K562 (cell line): ENCODE results near the gene SYF2. TPM values are rescaled to one million over a fixed set of nuclear protein-coding genes. Genes with fewer than 3 reads are reported as not detected.

Experiments
- ARID3A ChIP-seq: IDR thresholded peaks from 2 replicates; pipeline ENCODE4 v1.6.1; 2012; ENCODE audit warnings: low read depth, low read length, improper control_type of control experiment, borderline replicate concordance
- ATF7 ChIP-seq: fragments of 450-650 bp; IDR thresholded peaks from 2 replicates; pipeline ENCODE4 v1.7.1; 2014; ENCODE audit warnings: mild to moderate bottlenecking, moderate library complexity
- BCL6 ChIP-seq: fragments of 250-450 bp; sonication (Bioruptor Pico); IDR thresholded peaks from 2 replicates; pipeline ENCODE4 v1.4.0; 2020
- BHLHE40 ChIP-seq: IDR thresholded peaks from 2 replicates; pipeline ENCODE4 v1.6.1; 2011; ENCODE audit warnings: low read length, improper control_type of control experiment
- CTCFL ChIP-seq: IDR thresholded peaks from 2 replicates; pipeline ENCODE4 v1.6.1; 2011; ENCODE audit warnings: borderline replicate concordance, low read depth, mild to moderate bottlenecking, moderate library complexity, low read length; ENCODE audit not compliant: insufficient read depth, poor library complexity, severe bottlenecking
- E2F5 ChIP-seq: sonication (generic); formaldehyde crosslinking; IDR thresholded peaks from 2 replicates; pipeline ENCODE4 v1.8.0; 2022; ENCODE audit warnings: mild to moderate bottlenecking, missing genetic modification reagents
- ERF ChIP-seq: fragments of 450-650 bp; formaldehyde crosslinking; IDR thresholded peaks from 2 replicates; pipeline ENCODE4 v1.4.0; 2020; ENCODE audit warnings: mild to moderate bottlenecking, mixed read lengths
- ETV6 ChIP-seq, 3 experiments: fragments of 150-350 bp in 1 of 3; sonication (generic) in 1 of 3; formaldehyde crosslinking in 1 of 3; IDR thresholded peaks; 2 replicates each; pipeline versions ENCODE4 v1.6.1 to v1.8.0; 2014 to 2022; ENCODE audit warnings: borderline replicate concordance in 2 of 3, low read depth in 2 of 3, antibody characterized with exemption in 1 of 3, low read length in 1 of 3, mild to moderate bottlenecking in 1 of 3, missing genetic modification reagents in 1 of 3
- GTF2F1 ChIP-seq: IDR thresholded peaks from 2 replicates; pipeline ENCODE4 v1.6.1; 2011; ENCODE audit warnings: low read depth, low read length, improper control_type of control experiment
- HNRNPH1 ChIP-seq: fragments of 200-400 bp; formaldehyde crosslinking; optimal IDR thresholded peaks from 2 replicates; pipeline ENCODE3; 2017; ENCODE audit warnings: low read depth, mild to moderate bottlenecking, low read length, moderate library complexity
- NFE2 ChIP-seq: IDR thresholded peaks from 2 replicates; pipeline ENCODE4 v1.6.1; 2014; ENCODE audit warnings: antibody characterized with exemption, low read depth
- NFE2L1 ChIP-seq: fragments of 450-650 bp; IDR thresholded peaks from 2 replicates; pipeline ENCODE4 v1.6.1; 2016; ENCODE audit warnings: missing genetic modification characterization, low read depth, mild to moderate bottlenecking, missing compliant biosample characterization, moderate library complexity, borderline replicate concordance
- RBM22 ChIP-seq: fragments of 200-400 bp; formaldehyde crosslinking; IDR thresholded peaks from 2 replicates; pipeline ENCODE4 v1.6.1; 2018; ENCODE audit warnings: low read length, low read depth; ENCODE audit not compliant: poor library complexity, severe bottlenecking
- SLC30A9 ChIP-seq: fragments of 250-450 bp; sonication (Bioruptor Pico); IDR thresholded peaks from 2 replicates; pipeline ENCODE4 v1.8.0; 2022; ENCODE audit warnings: mild to moderate bottlenecking, moderate library complexity
- ZKSCAN8 ChIP-seq: fragments of 200-800 bp; sonication (Bioruptor generic); IDR thresholded peaks from 2 replicates; pipeline ENCODE4 v1.6.1; 2016; ENCODE audit warnings: missing genetic modification characterization, missing compliant biosample characterization
- ZNF263 ChIP-seq: sonication (generic); formaldehyde crosslinking; IDR thresholded peaks from 2 replicates; pipeline ENCODE4 v1.8.0; 2022; ENCODE audit warnings: mild to moderate bottlenecking, missing genetic modification reagents, borderline replicate concordance
- ZNF280B ChIP-seq: fragments of 250-450 bp; sonication (Bioruptor Pico); IDR thresholded peaks from 2 replicates; pipeline ENCODE4 v1.5.1; 2021; ENCODE audit warnings: mild to moderate bottlenecking
- ZNF3 ChIP-seq: fragments of 250-450 bp; sonication (Bioruptor Pico); IDR thresholded peaks from 2 replicates; pipeline ENCODE4 v1.5.0; 2021; ENCODE audit warnings: mild to moderate bottlenecking, moderate library complexity
- ZNF384 ChIP-seq: IDR thresholded peaks from 2 replicates; pipeline ENCODE4 v1.6.1; 2012; ENCODE audit warnings: low read depth, low read length, improper control_type of control experiment
- polyA plus RNA-seq, 8 experiments: library from polyadenylated mRNA; depleted of rRNA in 4 of 8; stranded (reverse) in 5 of 8; unstranded in 3 of 8; fragments of >200 nt; fragmentation: Nextera tagmentation in 2 of 8; fragmentation: Illumina TruSeq in 1 of 8; extraction: Ambion mirVana in 2 of 8; extraction: Trizol in 1 of 8; gene quantifications; 2 replicates each; pipeline versions ENCODE4 v1.2.1 to v1.2.3, GENCODE V29; 2011 to 2014; ENCODE audit warnings: inconsistent platforms in 1 of 8, missing spikeins in 1 of 8
- total RNA-seq, 7 experiments: library from RNA; depleted of rRNA in 6 of 7; stranded (reverse); fragments of >200 nt in 6 of 7; fragmentation: Illumina TruSeq in 2 of 7; extraction: Trizol in 2 of 7; gene quantifications; 2 replicates each; pipeline versions ENCODE4 v1.2.1 to v1.2.3, GENCODE V29; 2011 to 2021; ENCODE audit warnings: low replicate concordance in 1 of 7

SYF2 gene
- total and polyA plus RNA-seq, 9 of the 15 experiments (the other 6 are each of a cell fraction or from before 2014, with no cell fraction given): 20.9 to 69.0 (median 43.2) TPM

- TF ChIP-seq ERF (CRISPR knock-in tag): peak; percentile 31; the same call in 1 of the 2 replicates
- peak; percentile 60; the same call in 1 of the 2 replicates for TF ChIP-seq E2F5 (CRISPR knock-in tag)
- no peak for TF ChIP-seq ZNF3 (CRISPR knock-in tag)
- no peak for TF ChIP-seq SLC30A9 (CRISPR knock-in tag)
- TF ChIP-seq ETV6 (IDR thresholded peaks at IDR 0.05; ENCODE audit: borderline replicate concordance in 1 of 2, low read depth in 2 of 2, low read length in 1 of 2): no peak; a peak in 1 of 4 replicates
- no peak for TF ChIP-seq ETV6 (CRISPR knock-in tag; IDR thresholded peaks at IDR 0.05; ENCODE audit: borderline replicate concordance)
- 0 out of 2 replicates have a peak, but pooled peaks have one; percentile 25 for TF ChIP-seq ZNF263
- TF ChIP-seq ZNF280B: no peak
- peak; percentile 85 for TF ChIP-seq ATF7
- no peak for TF ChIP-seq NFE2L1
- no peak for TF ChIP-seq ZNF384
- peak; percentile 70 for TF ChIP-seq RBM22
- peak; percentile 89 for TF ChIP-seq BHLHE40
- TF ChIP-seq CTCFL: no peak
- no peak for TF ChIP-seq ZKSCAN8 (CRISPR knock-in tag)
- TF ChIP-seq GTF2F1: peak; percentile 81; the same call in 1 of the 2 replicates
- 0 out of 2 replicates have a peak, but pooled peaks have one; percentile 46 for TF ChIP-seq BCL6 (CRISPR knock-in tag)
- no peak for TF ChIP-seq ARID3A
- no peak; the same call in none of the 2 replicates for TF ChIP-seq NFE2
- TF ChIP-seq HNRNPH1: no peak
Measured at GRCh38 chr1:25239681-25240541, 7.6 kb upstream of the SYF2 start (continued).
